H9 (cell line): Measurements from ENCODE around the gene TPX2. TPM values are rescaled to one million over a fixed set of nuclear protein-coding genes. Genes with fewer than 3 reads are reported as not detected.
A peak's percentile ranks its signal among the peaks of the same experiment; 100 is the strongest.

ENCODE experiments used
- DNase-seq: peaks from one replicate; pipeline ENCODE4 v3.0.0-alpha.2; 2017
- H2AFZ ChIP-seq: one replicate; pipeline ENCODE4 v1.6.1; 2013; ENCODE audit warnings: mild to moderate bottlenecking, low read length, control low read depth, moderate library complexity
- H2AK5ac ChIP-seq: 2 replicates; pipeline ENCODE4 v1.6.1; 2013; ENCODE audit warnings: low read length, control low read depth, mixed read lengths; ENCODE audit not compliant: insufficient read length
- H2BK120ac ChIP-seq: one replicate; pipeline ENCODE4 v1.6.1; 2013; ENCODE audit warnings: low read depth, mild to moderate bottlenecking, low read length, control low read depth, inconsistent platforms; ENCODE audit not compliant: poor library complexity, severe bottlenecking
- H2BK12ac ChIP-seq: 2 replicates; pipeline ENCODE4 v1.6.1; 2013; ENCODE audit warnings: low read length, control low read depth, mixed read lengths, low read depth; ENCODE audit not compliant: insufficient read length
- H2BK15ac ChIP-seq: 2 replicates; pipeline ENCODE4 v1.6.1; 2013; ENCODE audit warnings: low read depth, low read length, control low read depth
- H2BK20ac ChIP-seq: one replicate; pipeline ENCODE4 v1.6.1; 2013; ENCODE audit warnings: low read depth, mild to moderate bottlenecking, low read length, control low read depth, inconsistent platforms; ENCODE audit not compliant: poor library complexity, severe bottlenecking
- H2BK5ac ChIP-seq: 2 replicates; pipeline ENCODE4 v1.6.1; 2013; ENCODE audit warnings: low read length, control low read depth, mixed read lengths; ENCODE audit not compliant: insufficient read length
- H3K14ac ChIP-seq: 2 replicates; pipeline ENCODE4 v1.6.1; 2013; ENCODE audit warnings: low read length, control low read depth; ENCODE audit not compliant: insufficient read depth
- H3K18ac ChIP-seq: 2 replicates; pipeline ENCODE4 v1.6.1; 2013; ENCODE audit warnings: low read depth, mild to moderate bottlenecking, mixed read lengths, low read length, control low read depth; ENCODE audit not compliant: insufficient read length
- H3K23ac ChIP-seq: 2 replicates; pipeline ENCODE4 v1.6.1; 2013; ENCODE audit warnings: low read length, control low read depth, mixed read lengths, low read depth; ENCODE audit not compliant: insufficient read length
- H3K23me2 ChIP-seq: 2 replicates; pipeline ENCODE4 v1.6.1; 2013; ENCODE audit warnings: low read depth, mild to moderate bottlenecking, mixed read lengths, low read length, control low read depth; ENCODE audit not compliant: insufficient read length, poor library complexity, severe bottlenecking
- H3K27ac ChIP-seq: 2 replicates; pipeline ENCODE4 v1.5.1; 2013; ENCODE audit warnings: low read length, control low read depth, mixed read lengths, low read depth; ENCODE audit not compliant: insufficient read length
- H3K27me3 ChIP-seq: 2 replicates; pipeline ENCODE4 v1.6.1; 2013; ENCODE audit warnings: low read length, control low read depth, inconsistent platforms; ENCODE audit not compliant: insufficient read depth
- H3K4ac ChIP-seq: 2 replicates; pipeline ENCODE4 v1.6.1; 2013; ENCODE audit warnings: low read depth, mild to moderate bottlenecking, control low read depth, inconsistent platforms, low read length, moderate library complexity
- H3K4me1 ChIP-seq: 2 replicates; pipeline ENCODE4 v1.6.1; 2013; ENCODE audit warnings: low read length, control low read depth, inconsistent platforms; ENCODE audit not compliant: insufficient read depth
- H3K4me2 ChIP-seq: 2 replicates; pipeline ENCODE4 v1.6.1; 2013; ENCODE audit warnings: low read length, control low read depth, mixed read lengths; ENCODE audit not compliant: insufficient read length, insufficient read depth
- H3K56ac ChIP-seq: 2 replicates; pipeline ENCODE4 v1.6.1; 2013; ENCODE audit warnings: low read depth, mild to moderate bottlenecking, mixed read lengths, low read length, control low read depth; ENCODE audit not compliant: insufficient read length
- H3K79me1 ChIP-seq: 2 replicates; pipeline ENCODE4 v1.6.1; 2013; ENCODE audit warnings: low read depth, mild to moderate bottlenecking, moderate library complexity, low read length, control low read depth, inconsistent platforms; ENCODE audit not compliant: insufficient read depth, poor library complexity, severe bottlenecking
- H3K79me2 ChIP-seq: 2 replicates; pipeline ENCODE4 v1.6.1; 2013; ENCODE audit warnings: low read length, control low read depth, inconsistent platforms; ENCODE audit not compliant: insufficient read depth
- H3K9ac ChIP-seq: 2 replicates; pipeline ENCODE4 v1.6.1; 2013; ENCODE audit warnings: low read length, control low read depth, mixed read lengths; ENCODE audit not compliant: insufficient read length; ENCODE audit errors: extremely low read depth
- H3K9me3 ChIP-seq: one replicate; pipeline ENCODE4 v1.6.1; 2013; ENCODE audit warnings: low read depth, low read length, inconsistent platforms; ENCODE audit not compliant: control insufficient read depth
- H3T11ph ChIP-seq: one replicate; pipeline ENCODE4 v1.6.1; 2013; ENCODE audit warnings: mild to moderate bottlenecking, low read length, control low read depth, inconsistent platforms
- H4K20me1 ChIP-seq: one replicate; pipeline ENCODE4 v1.6.1; 2013; ENCODE audit not compliant: control insufficient read depth, insufficient read length, insufficient read depth
- H4K5ac ChIP-seq: 2 replicates; pipeline ENCODE4 v1.6.1; 2013; ENCODE audit warnings: low read depth, mild to moderate bottlenecking, mixed read lengths, low read length, control low read depth; ENCODE audit not compliant: insufficient read length
- H4K8ac ChIP-seq: replicated peaks from 2 replicates; pipeline ENCODE4 v1.6.1; 2013; ENCODE audit warnings: low read length, control low read depth, mixed read lengths, low read depth; ENCODE audit not compliant: insufficient read length
- H4K91ac ChIP-seq: 2 replicates; pipeline ENCODE4 v1.6.1; 2013; ENCODE audit warnings: low read depth, mild to moderate bottlenecking, moderate library complexity, mixed read lengths, low read length, control low read depth; ENCODE audit not compliant: insufficient read length
- H3K27ac Mint-ChIP-seq, 3 experiments: 2 replicates in 2 of 3; 3 replicates in 1 of 3; pipeline ENCODE4 v1.8.0; 2020 to 2021; ENCODE audit warnings: mixed read lengths in 3 of 3, mild to moderate bottlenecking in 1 of 3, moderate library complexity in 1 of 3
- H3K27me3 Mint-ChIP-seq: 2 replicates; pipeline ENCODE4 v1.8.0; 2021; ENCODE audit warnings: low read depth, mild to moderate bottlenecking, moderate library complexity, mixed read lengths
- H3K36me3 Mint-ChIP-seq, 3 experiments: 2 replicates in 2 of 3; 3 replicates in 1 of 3; pipeline ENCODE4 v1.8.0; 2020 to 2021; ENCODE audit warnings: low read depth in 3 of 3, mixed read lengths in 3 of 3; ENCODE audit not compliant: insufficient read depth in 1 of 3
- H3K4me1 Mint-ChIP-seq, 2 experiments: 2 replicates each; pipeline ENCODE4 v1.8.0; 2020; ENCODE audit warnings: mixed read lengths in 2 of 2
- H3K4me3 Mint-ChIP-seq, 2 experiments: 2 replicates in 1 of 2; 3 replicates in 1 of 2; pipeline ENCODE4 v1.8.0; 2020 to 2021; ENCODE audit warnings: mild to moderate bottlenecking in 2 of 2, mixed read lengths in 2 of 2, moderate library complexity in 1 of 2
- H3K9me3 Mint-ChIP-seq, 2 experiments: 2 replicates in 1 of 2; 3 replicates in 1 of 2; pipeline ENCODE4 v1.8.0; 2020; ENCODE audit warnings: mild to moderate bottlenecking in 2 of 2, mixed read lengths in 2 of 2, moderate library complexity in 1 of 2
- CTCF ChIP-seq: fragments of 200-600 bp; sonication (generic); conservative IDR thresholded peaks from 3 replicates; pipeline ENCODE4 v1.8.0; 2021; ENCODE audit warnings: antibody characterized with exemption, mild to moderate bottlenecking
- WGBS: extraction: QIAGEN DNeasy Blood & Tissue Kit; methylation state at CpG from one replicate; pipeline ENCODE4 v1.1.7; 2013; ENCODE audit warnings: missing lambda C conversion rate, low lambda C conversion rate, mixed read lengths; ENCODE audit not compliant: insufficient read length; ENCODE audit errors: extremely low coverage; 5-methylcytosine and 5-hydroxymethylcytosine counted together
- total RNA-seq: library from RNA; stranded (reverse); gene quantifications from 2 replicates; pipeline ENCODE4 v1.2.1, GENCODE V29; 2021

TPX2 gene
- total RNA-seq, 1 experiment from 2014 or later = 161 TPM

- peaks cover 3% of the 10 kb centered on the region for H3K23me2 ChIP-seq
- no peaks in the 10 kb centered on the region for H3K9me3 ChIP-seq
- Mint-ChIP-seq H3K27me3 (no peaks in the 10 kb centered on the region), H3K9me3 (no peaks in the 10 kb centered on the region; a peak in 1 of 5 replicates), H3K27ac (peak overlapping the region in 1 of 3 experiments; percentile 12; a peak in 2 of 7 replicates), H3K36me3 (peaks cover 15 to 76% (median 53%) of the 10 kb centered on the region in 3 experiments; a peak in 6 of 7 replicates), H3K4me1 (no peaks in the 10 kb centered on the region), H3K4me3 (no peak overlapping the region)
- no peak overlapping the region for H2AFZ ChIP-seq
- H3K18ac ChIP-seq = no peak overlapping the region
- no peak overlapping the region for H4K91ac ChIP-seq
- no peak overlapping the region for H2AK5ac ChIP-seq
- TF ChIP-seq CTCF = no peak
- no peaks in the 10 kb centered on the region for H4K20me1 ChIP-seq
- H3K23ac ChIP-seq = no peak overlapping the region
- H2BK15ac ChIP-seq = no peak overlapping the region
- no peak overlapping the region for H2BK20ac ChIP-seq
- no peak overlapping the region for H3K56ac ChIP-seq
- H3K9ac ChIP-seq = no peak overlapping the region
- H3K4me1 ChIP-seq = no peaks in the 10 kb centered on the region
- H2BK12ac ChIP-seq = no peak overlapping the region
- H3K4ac ChIP-seq = no peak overlapping the region
- H2BK120ac ChIP-seq = no peak overlapping the region
- no CpG with 5 or more reads among the region's 7 CpGs for WGBS
- no peak overlapping the region for H3K4me2 ChIP-seq
- H3K79me2 ChIP-seq = no peaks in the 10 kb centered on the region
- H4K5ac ChIP-seq = no peak overlapping the region
- no peak overlapping the region for H3K27ac ChIP-seq
- no peak overlapping the region for H2BK5ac ChIP-seq
- H3K27me3 ChIP-seq = no peaks in the 10 kb centered on the region
- H3K14ac ChIP-seq = no peak overlapping the region
- H4K8ac ChIP-seq = no peak overlapping the region
- H3K79me1 ChIP-seq = no peaks in the 10 kb centered on the region
- no peak overlapping the region for H3T11ph ChIP-seq
- DNase-seq = no peak
Measured at GRCh38 chr20:31803552-31804291, 64.6 kb downstream of the TPX2 start.
